ENCODE measurements around the gene M1AP.
"Not testable (repeated sequence)": the region's sequence is repeated elsewhere in the genome, so short reads cannot be mapped to it uniquely, and the experiment has no call there.

Gene M1AP

DNA sequence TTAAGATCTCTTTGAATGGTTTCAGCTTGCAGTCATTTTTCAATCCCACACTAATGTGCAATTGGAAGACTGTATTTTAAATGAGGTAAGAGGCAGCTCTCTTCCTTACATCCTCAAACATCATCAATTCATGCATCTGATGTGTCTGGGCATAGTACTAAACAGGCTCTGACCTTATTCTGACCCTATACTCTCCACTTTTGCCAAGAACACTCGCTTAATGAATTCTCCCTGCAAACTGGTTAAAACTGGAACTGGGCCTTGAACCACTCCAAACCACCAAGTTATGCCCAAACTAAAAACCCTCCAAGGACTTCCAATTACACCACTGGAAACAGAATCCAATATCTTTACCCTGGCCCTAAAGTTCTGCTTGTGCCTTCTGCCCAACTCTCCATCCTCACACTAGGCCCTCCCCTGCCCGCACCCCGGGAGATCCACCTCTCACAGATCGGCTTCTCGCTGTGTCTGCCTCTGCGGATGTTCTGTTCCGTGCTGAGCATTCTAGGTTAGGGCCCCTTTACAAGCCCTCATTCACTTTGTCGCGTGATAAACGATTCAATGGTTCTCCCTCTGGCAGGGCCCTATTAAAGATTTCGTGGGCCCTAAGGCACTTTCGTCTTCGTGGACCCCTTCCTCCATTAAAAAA lies 1.2 kb downstream of the M1AP start:
- Histone ChIP-seq H3K4me3 (ENCODE audit: low read depth, low read length) (no peak overlapping the region), H3K36me3 (no peaks in the 10 kb centered on the region), H3K9me3 (no peaks in the 10 kb centered on the region), H3K27me3 (no peaks in the 10 kb centered on the region), H3K4me1 (no peaks in the 10 kb centered on the region)
- TF ChIP-seq CTCF (IDR thresholded peaks at IDR 0.05; ENCODE audit: low read depth, low read length), result no peak
- DNase-seq, result no peak

DNA sequence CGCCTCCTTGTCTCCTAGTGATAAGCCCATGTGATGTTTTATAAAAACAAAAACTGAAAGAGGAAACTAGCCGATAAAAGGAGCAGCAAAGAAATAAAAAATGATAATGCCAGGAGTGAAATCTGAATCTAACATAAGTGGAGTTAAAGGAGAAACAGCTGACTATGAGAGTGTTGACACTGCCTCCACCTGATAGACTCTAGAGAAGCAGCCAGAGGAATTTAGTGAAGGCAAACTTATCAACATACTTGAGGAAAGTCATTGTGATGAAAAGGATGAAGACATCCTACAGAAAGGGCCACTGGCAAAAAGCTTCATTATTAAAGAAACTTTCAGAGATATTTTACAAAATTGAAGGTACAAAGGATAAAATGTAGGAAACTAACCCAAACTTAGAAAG lies 1.9 kb downstream of the M1AP start:
- Histone ChIP-seq H3K4me1 (no peaks in the 10 kb centered on the region), H3K9me3 (no peaks in the 10 kb centered on the region), H3K4me3 (ENCODE audit: low read depth, low read length) (no peak overlapping the region), H3K36me3 (no peaks in the 10 kb centered on the region), H3K27me3 (no peaks in the 10 kb centered on the region)
- DNase-seq, result no peak
- no peak for TF ChIP-seq CTCF (IDR thresholded peaks at IDR 0.05; ENCODE audit: low read depth, low read length)

- Histone ChIP-seq H3K36me3 (no peaks in the 10 kb centered on the region), H3K4me1 (no peaks in the 10 kb centered on the region), H3K4me3 (ENCODE audit: low read depth, low read length) (no peak overlapping the region), H3K27me3 (0 out of 2 replicates have a peak, but pooled peaks cover 2% of the 10 kb centered on the region), H3K9me3 (no peaks in the 10 kb centered on the region)
- no peak for DNase-seq
- TF ChIP-seq CTCF (IDR thresholded peaks at IDR 0.05; ENCODE audit: low read depth, low read length), result no peak
Measured at GRCh38 chr2:74645344-74645743, 2.8 kb downstream of the M1AP start.

- Histone ChIP-seq H3K4me3 (ENCODE audit: low read depth, low read length) (no peak overlapping the region), H3K9me3 (no peaks in the 10 kb centered on the region), H3K36me3 (no peaks in the 10 kb centered on the region), H3K4me1 (no peaks in the 10 kb centered on the region), H3K27me3 (peaks cover 5% of the 10 kb centered on the region; the same call in 1 of the 2 replicates)
- no peak for DNase-seq
- TF ChIP-seq CTCF (IDR thresholded peaks at IDR 0.05; ENCODE audit: low read depth, low read length), result no peak
Measured at GRCh38 chr2:74639550-74639949, 8.6 kb downstream of the M1AP start.

GRCh38 chr2:74632939-74633312 lies 15.2 kb downstream of the M1AP start:
- Histone ChIP-seq H3K36me3 (no peaks in the 10 kb centered on the region), H3K4me1 (no peaks in the 10 kb centered on the region), H3K27me3 (peaks cover 2% of the 10 kb centered on the region; the same call in 1 of the 2 replicates), H3K4me3 (ENCODE audit: low read depth, low read length) (no peak overlapping the region), H3K9me3 (no peaks in the 10 kb centered on the region)
- no peak for TF ChIP-seq CTCF (IDR thresholded peaks at IDR 0.05; ENCODE audit: low read depth, low read length)
- no peak for DNase-seq

DNA sequence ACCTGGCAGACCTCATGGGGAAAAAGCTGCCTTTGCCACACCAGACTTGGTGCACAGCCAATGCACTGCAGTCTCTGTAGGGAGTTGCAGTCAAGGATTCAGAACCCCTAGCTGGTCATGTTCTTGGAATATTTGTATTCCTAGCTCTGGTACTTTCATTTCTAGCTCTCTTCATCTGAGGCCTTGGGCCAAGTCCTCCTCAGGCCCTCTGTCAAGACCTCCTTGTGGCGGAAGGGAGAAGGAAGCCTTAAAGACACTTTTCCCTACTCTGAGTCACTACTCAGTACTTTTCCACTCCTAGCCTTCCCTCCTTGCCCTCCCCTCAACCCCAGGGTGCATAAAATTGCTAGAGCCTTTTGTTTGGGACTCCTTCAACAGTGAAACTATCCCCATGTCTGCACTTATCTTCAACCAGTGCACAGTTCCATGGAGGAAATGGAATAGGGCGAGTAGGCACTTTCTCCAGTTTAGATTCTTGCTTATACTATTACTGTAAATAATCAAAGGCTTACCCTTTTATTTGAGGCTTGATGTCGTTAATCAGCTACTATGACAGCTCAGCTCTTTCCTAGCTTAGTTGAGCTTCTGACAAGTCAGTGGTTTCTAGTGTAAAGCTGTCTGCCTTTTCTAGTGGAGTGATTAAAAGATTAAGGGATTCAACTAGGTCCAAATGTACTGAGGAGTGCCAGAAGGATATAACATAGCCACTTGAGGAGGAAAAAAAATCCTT lies 15.8 kb downstream of the M1AP start:
- H3K4me1 ChIP-seq, result no peaks in the 10 kb centered on the region
- H3K9me3 ChIP-seq, result no peaks in the 10 kb centered on the region
- H3K36me3 ChIP-seq, result no peaks in the 10 kb centered on the region
- no peak for DNase-seq
- TF ChIP-seq CTCF (IDR thresholded peaks at IDR 0.05; ENCODE audit: low read depth, low read length), result no peak
- H3K4me3 ChIP-seq (ENCODE audit: low read depth, low read length), result no peak overlapping the region
- no peaks in the 10 kb centered on the region; the same call in 1 of the 2 replicates for H3K27me3 ChIP-seq

DNA sequence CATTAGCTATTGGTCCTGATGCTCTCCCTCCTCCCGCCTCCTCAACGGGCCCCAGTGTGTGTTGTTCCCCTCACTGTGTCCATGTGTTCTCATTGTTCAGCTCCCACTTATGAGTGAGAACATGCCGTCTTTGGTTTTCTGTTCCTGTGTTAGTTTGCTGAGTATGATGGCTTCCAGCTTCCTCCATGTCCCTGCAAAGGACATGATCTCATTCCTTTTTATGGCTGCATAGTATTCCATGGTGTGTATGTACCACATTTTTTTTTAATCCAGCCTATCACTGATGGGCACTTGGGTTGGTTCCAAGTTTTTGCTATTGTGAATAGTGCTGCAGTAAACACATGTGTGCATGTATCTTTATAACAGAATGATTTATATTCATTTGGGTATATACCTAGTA lies 17.7 kb downstream of the M1AP start:
- not testable (repeated sequence) for H3K4me3 ChIP-seq (ENCODE audit: low read depth, low read length); H3K27me3 ChIP-seq; H3K4me1 ChIP-seq; H3K9me3 ChIP-seq; DNase-seq; H3K36me3 ChIP-seq

Measured in BE2C (cell line).